Activated CD8-positive, alpha-beta memory T cell treated with anti-CD3 and anti-CD28 coated beads for 36 hours (primary cell): ENCODE data around the gene ADCY4. TPM values are rescaled to one million over a fixed set of nuclear protein-coding genes. Genes with fewer than 3 reads are reported as not detected.

ENCODE experiments used
- CTCF ChIA-PET: fragments of 350-600 bp; sonication (Branson Sonifier 250); formaldehyde crosslinking; loops from one replicate; lab custom pipeline; 2021; ENCODE audit warnings: antibody characterized with exemption; lab: Charles Lee
- POLR2A ChIA-PET: fragments of 350-600 bp; sonication (Branson Sonifier 250); formaldehyde crosslinking; loops from one replicate; lab custom pipeline; 2021; ENCODE audit warnings: antibody characterized with exemption; lab: Charles Lee
- total RNA-seq, 2 experiments: library from RNA; stranded (reverse); gene quantifications; one replicate each; pipeline ENCODE4 v1.2.3, GENCODE V29; 2021

ADCY4 gene
- total RNA-seq, 2 experiments from 2014 or later: 0.78 to 1.3 TPM

- POLR2A ChIA-PET: interaction anchor here (0.6 to 0.9 kb wide), 3 partner anchors 9 to 32 kb away, joined by 3 to 5 read pairs (median 4); partner anchors contain the start of gene RABGGTA
- CTCF ChIA-PET: interaction anchor here (1.1 to 2.9 kb wide), 8 partner anchors 8 to 54 kb away, joined by 3 to 9 read pairs (median 4); partner anchors contain the start of genes CIDEB, DHRS1, LTB4R and NOP9
Observed at GRCh38 chr14:24279301-24280186, 55.3 kb downstream of the ADCY4 start.

- CTCF ChIA-PET: interaction anchor here (1.4 to 2.9 kb wide), 3 partner anchors 14 to 55 kb away, joined by 3 to 8 read pairs (median 4); partner anchors contain the start of gene CIDEB
- POLR2A ChIA-PET: no interaction called here
Observed at GRCh38 chr14:24278424-24278823, 56.4 kb downstream of the ADCY4 start.

- ChIA-PET CTCF (interaction anchor here (1.0 to 2.9 kb wide), 3 partner anchors 14 to 35 kb away, joined by 3 to 8 read pairs (median 3); partner anchors contain the start of gene CIDEB), POLR2A (no interaction called here)
Observed at GRCh38 chr14:24277606-24278321, 57.1 kb downstream of the ADCY4 start.

- ChIA-PET CTCF (interaction anchor here (1.0 to 1.4 kb wide), 2 partner anchors 31 to 34 kb away, joined by 3 read pairs; partner anchors contain the start of gene CIDEB), POLR2A (no interaction called here)
Observed at GRCh38 chr14:24277071-24277470, 57.8 kb downstream of the ADCY4 start.

GRCh38 chr14:24274101-24274543 is 60.7 kb downstream of the ADCY4 start:
- ChIA-PET POLR2A (interaction anchor here (1.4 to 2.1 kb wide), 3 partner anchors 16 to 27 kb away, joined by 3 to 12 read pairs (median 7); partner anchors contain the start of genes DHRS1 and NOP9), CTCF (interaction anchor here (0.6 to 2.9 kb wide), 10 partner anchors 15 to 80 kb away, joined by 3 to 10 read pairs (median 4); partner anchors contain the start of gene TINF2)

DNA sequence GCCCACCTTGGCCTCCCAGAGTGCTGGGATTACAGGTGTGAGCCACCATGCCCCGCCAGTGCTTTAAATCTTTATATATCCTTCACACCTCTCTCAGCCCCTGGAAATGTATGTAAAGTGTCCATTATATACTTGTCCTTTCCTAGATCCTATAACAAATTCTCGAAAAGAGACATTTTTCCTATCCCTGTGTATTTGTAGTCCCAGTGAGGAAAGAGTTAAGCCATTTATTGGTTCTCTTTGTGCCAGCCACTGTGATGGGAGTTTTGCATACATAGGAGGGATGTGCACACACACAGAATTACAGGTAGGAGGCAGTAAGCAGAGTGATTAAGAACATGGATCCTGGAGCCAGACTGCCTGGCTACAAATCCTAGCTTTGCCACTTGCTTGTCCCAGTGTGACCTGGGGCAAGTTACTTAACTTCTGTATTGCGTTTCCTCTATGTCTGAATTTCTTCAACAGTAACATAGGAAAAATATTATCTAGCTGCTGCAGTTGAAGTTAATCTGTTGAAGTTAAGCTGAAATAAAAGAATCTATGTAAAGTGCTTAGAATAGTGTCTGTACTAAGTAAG is 61.4 kb downstream of the ADCY4 start:
- CTCF ChIA-PET: interaction anchor here (0.6 to 2.9 kb wide), 10 partner anchors 16 to 79 kb away, joined by 3 to 10 read pairs (median 4); partner anchors contain the start of gene TINF2

GRCh38 chr14:24272467-24272866 is 62.4 kb downstream of the ADCY4 start:
- ChIA-PET POLR2A (no interaction called here), CTCF (interaction anchor here (1.2 to 3.8 kb wide), 4 partner anchors 17 to 30 kb away, joined by 3 to 17 read pairs (median 16); partner anchors contain the start of gene TINF2)

More for the DNA sequence above, 61.4 kb downstream of the ADCY4 start:
- POLR2A ChIA-PET: interaction anchor here (0.5 to 2.1 kb wide), 4 partner anchors 17 to 185 kb away, joined by 3 to 12 read pairs (median 6); partner anchors contain the start of genes DHRS1 and NOP9

GRCh38 chr14:24271834-24272263 is 63.0 kb downstream of the ADCY4 start:
- POLR2A ChIA-PET: interaction anchor here (0.6 to 2.8 kb wide), 4 partner anchors 25 to 43 kb away, joined by 3 to 24 read pairs (median 6); partner anchors contain the start of genes DHRS1, NOP9 and TINF2
- CTCF ChIA-PET: interaction anchor here (0.9 to 3.8 kb wide), 8 partner anchors 8 to 78 kb away, joined by 3 to 17 read pairs (median 4); partner anchors contain the start of genes TINF2 and TM9SF1

- ChIA-PET CTCF (interaction anchor here (0.7 to 3.8 kb wide), 12 partner anchors 8 to 77 kb away, joined by 3 to 17 read pairs (median 3); partner anchors contain the start of genes CIDEB, LTB4R, TINF2 and TM9SF1), POLR2A (interaction anchor here (0.6 to 2.8 kb wide), 6 partner anchors 8 to 43 kb away, joined by 3 to 24 read pairs (median 4); partner anchors contain the start of genes DHRS1, NOP9 and TINF2)
Observed at GRCh38 chr14:24271134-24271833, 63.6 kb downstream of the ADCY4 start, which contains the start of gene RABGGTA. Gene RABGGTA (minus strand): TSS chr14:24271597. CDS start chr14:24271115, 482 bp downstream.

DNA sequence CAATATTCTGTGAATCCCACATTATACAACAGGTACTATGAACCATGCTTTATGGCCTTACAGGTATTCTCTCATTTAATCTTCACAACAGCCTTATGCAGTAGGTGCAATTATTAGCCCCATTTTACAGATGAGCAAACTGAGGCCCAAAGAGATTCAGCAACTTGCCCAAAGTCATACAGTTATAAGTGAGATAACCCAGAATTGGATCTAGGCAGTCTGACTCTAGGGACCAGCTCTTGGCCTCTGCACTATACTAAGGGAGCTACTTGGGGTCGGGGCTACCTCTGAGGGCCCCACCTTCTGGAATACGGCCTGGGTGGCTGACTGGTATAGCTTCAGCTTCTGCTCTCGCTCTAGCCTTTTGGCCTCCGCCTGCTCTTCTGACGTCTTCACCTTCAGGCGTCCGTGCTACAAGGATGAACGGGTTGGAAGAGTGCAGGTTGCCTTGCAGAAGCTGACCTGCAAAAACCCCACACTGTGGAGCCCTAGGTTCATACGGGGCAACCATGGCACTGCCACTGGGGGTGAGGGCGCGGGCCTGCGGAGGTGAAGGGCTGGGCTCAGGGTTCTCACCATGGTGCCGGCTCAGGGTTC is 64.2 kb downstream of the ADCY4 start:
- ChIA-PET CTCF (interaction anchor here (0.7 to 3.8 kb wide), 11 partner anchors 9 to 76 kb away, joined by 3 to 17 read pairs (median 3); partner anchors contain the start of genes CIDEB, LTB4R, TINF2 and TM9SF1), POLR2A (interaction anchor here (1.0 to 2.8 kb wide), 5 partner anchors 9 to 29 kb away, joined by 3 to 24 read pairs (median 4); partner anchors contain the start of genes DHRS1, NOP9 and TINF2)

GRCh38 chr14:24269910-24270536 is 64.8 kb downstream of the ADCY4 start:
- POLR2A ChIA-PET: interaction anchor here (1.0 to 2.8 kb wide), 2 partner anchors 10 to 27 kb away, joined by 4 to 24 read pairs; partner anchors contain the start of gene TINF2
- CTCF ChIA-PET: interaction anchor here (1.1 to 3.8 kb wide), 6 partner anchors 23 to 38 kb away, joined by 3 to 17 read pairs (median 10); partner anchors contain the start of genes CIDEB and TINF2

DNA sequence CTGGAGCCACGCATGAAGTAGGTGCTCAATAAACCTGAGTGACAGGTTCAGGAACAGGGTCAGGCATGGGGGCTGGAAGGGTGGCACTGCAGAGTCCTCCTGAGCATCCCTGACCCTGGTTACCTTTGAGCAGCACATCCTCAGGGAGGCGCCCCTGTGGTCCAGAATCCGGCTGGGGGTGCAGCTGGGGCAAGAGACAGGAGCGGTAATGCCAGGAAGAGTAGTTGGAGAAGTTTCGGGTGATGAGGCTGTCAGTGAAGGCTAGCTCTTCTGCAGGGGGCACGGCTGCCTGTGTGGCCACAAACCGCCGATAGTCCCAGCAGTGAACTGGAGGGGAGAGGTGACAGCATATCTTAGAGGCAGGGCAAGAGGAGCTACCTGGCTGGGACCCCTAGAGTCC is 65.5 kb downstream of the ADCY4 start:
- CTCF ChIA-PET: interaction anchor here (1.1 to 3.8 kb wide), 2 partner anchors 27 to 28 kb away, joined by 5 to 17 read pairs; partner anchors contain the start of gene TINF2

More for the DNA sequence above, 65.5 kb downstream of the ADCY4 start:
- POLR2A ChIA-PET: interaction anchor here (0.5 to 2.8 kb wide), 2 partner anchors 22 to 27 kb away, joined by 4 to 24 read pairs; partner anchors contain the start of gene TINF2
